Right lung (tissue), 5 donors: ENCODE results near the gene CALHM3. TPM values are rescaled to one million over a fixed set of nuclear protein-coding genes. Genes with fewer than 3 reads are reported as not detected.

ENCODE experiments used
- DNase-seq, 2 donors: peaks; one replicate each; pipeline ENCODE4 v3.0.0-alpha.2; 2013
- polyA plus RNA-seq, 5 donors: library from polyadenylated mRNA; unstranded; fragments of 120-200 nt; gene quantifications; one replicate each; pipeline versions ENCODE4 v1.2.1 to v1.2.3, GENCODE V29; 2013; ENCODE audit warnings: inconsistent platforms in 1 of 5, low replicate concordance in 1 of 5; ENCODE audit not compliant: insufficient read length in 5 of 5, insufficient read depth in 1 of 5

CALHM3 gene
- polyA plus RNA-seq, 5 donors = not detected

GRCh38 chr10:103451091-103451813, 27.8 kb downstream of the CALHM3 start:
- no peak for DNase-seq

GRCh38 chr10:103450201-103450695, 28.8 kb downstream of the CALHM3 start:
- no peak for DNase-seq

- DNase-seq = no peak
These were observed 29.6 kb downstream of the CALHM3 start for GRCh38 chr10:103449208-103450144.

GRCh38 chr10:103448746-103449145, 30.3 kb downstream of the CALHM3 start:
- no peak for DNase-seq

- DNase-seq = no peak
These were observed 31.9 kb downstream of the CALHM3 start for GRCh38 chr10:103447187-103447586.

GRCh38 chr10:103445767-103446567, 33.1 kb downstream of the CALHM3 start:
- DNase-seq = no peak

GRCh38 chr10:103445366-103445765, 33.7 kb downstream of the CALHM3 start:
- no peak for DNase-seq

- DNase-seq = no peak
These were observed 34.6 kb downstream of the CALHM3 start for GRCh38 chr10:103444478-103444877.

GRCh38 chr10:103443475-103444185, 35.4 kb downstream of the CALHM3 start:
- no peak for DNase-seq

- no peak for DNase-seq
These were observed 37.0 kb downstream of the CALHM3 start for GRCh38 chr10:103442031-103442461.

GRCh38 chr10:103441611-103442010, 37.4 kb downstream of the CALHM3 start:
- no peak for DNase-seq

GRCh38 chr10:103441206-103441605, 37.8 kb downstream of the CALHM3 start:
- no peak for DNase-seq

- DNase-seq = no peak
These were observed 38.6 kb downstream of the CALHM3 start for GRCh38 chr10:103440416-103440815.

GRCh38 chr10:103439776-103440175, 39.3 kb downstream of the CALHM3 start:
- no peak for DNase-seq

- DNase-seq = no peak
These were observed 45.2 kb downstream of the CALHM3 start for GRCh38 chr10:103433858-103434257.

GRCh38 chr10:103431902-103432301, 47.1 kb downstream of the CALHM3 start:
- no peak for DNase-seq

- DNase-seq = no peak
These were observed 49.4 kb downstream of the CALHM3 start for GRCh38 chr10:103429647-103430046.

GRCh38 chr10:103428989-103429643, 49.9 kb downstream of the CALHM3 start:
- DNase-seq = no peak

- DNase-seq = no peak
These were observed 51.2 kb downstream of the CALHM3 start for GRCh38 chr10:103427866-103428265.

GRCh38 chr10:103423748-103424147, 55.3 kb downstream of the CALHM3 start:
- no peak for DNase-seq
